Measurements from ENCODE around the gene CHCHD10.

GRCh38 chr22:23779731-23780130 lies 12.0 kb upstream of the CHCHD10 start:
- TF ChIP-seq, protein P1, sequence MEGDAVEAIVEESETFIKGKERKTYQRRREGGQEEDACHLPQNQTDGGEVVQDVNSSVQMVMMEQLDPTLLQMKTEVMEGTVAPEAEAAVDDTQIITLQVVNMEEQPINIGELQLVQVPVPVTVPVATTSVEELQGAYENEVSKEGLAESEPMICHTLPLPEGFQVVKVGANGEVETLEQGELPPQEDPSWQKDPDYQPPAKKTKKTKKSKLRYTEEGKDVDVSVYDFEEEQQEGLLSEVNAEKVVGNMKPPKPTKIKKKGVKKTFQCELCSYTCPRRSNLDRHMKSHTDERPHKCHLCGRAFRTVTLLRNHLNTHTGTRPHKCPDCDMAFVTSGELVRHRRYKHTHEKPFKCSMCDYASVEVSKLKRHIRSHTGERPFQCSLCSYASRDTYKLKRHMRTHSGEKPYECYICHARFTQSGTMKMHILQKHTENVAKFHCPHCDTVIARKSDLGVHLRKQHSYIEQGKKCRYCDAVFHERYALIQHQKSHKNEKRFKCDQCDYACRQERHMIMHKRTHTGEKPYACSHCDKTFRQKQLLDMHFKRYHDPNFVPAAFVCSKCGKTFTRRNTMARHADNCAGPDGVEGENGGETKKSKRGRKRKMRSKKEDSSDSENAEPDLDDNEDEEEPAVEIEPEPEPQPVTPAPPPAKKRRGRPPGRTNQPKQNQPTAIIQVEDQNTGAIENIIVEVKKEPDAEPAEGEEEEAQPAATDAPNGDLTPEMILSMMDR (IDR thresholded peaks at IDR 0.05) = no peak
- TF ChIP-seq SMC3 (IDR thresholded peaks at IDR 0.05) (no peak), ZC3H11A (IDR thresholded peaks at IDR 0.05) (no peak), ELK1 (IDR thresholded peaks at IDR 0.05; ENCODE audit: low read depth, low read length) (no peak), POLR2A (IDR thresholded peaks at IDR 0.05; ENCODE audit: low read length) (no peak), RAD21 (conservative IDR thresholded peaks at IDR 0.05 in 1 of 2, IDR thresholded peaks at IDR 0.05 in 1 of 2) (no peak), ESRRA (IDR thresholded peaks at IDR 0.05; ENCODE audit: borderline replicate concordance, low read length) (no peak), HOXA7 (CRISPR knock-in tag; IDR thresholded peaks at IDR 0.05) (no peak), RCOR1 (IDR thresholded peaks at IDR 0.05; ENCODE audit: low read depth, low read length) (no peak), EP300 (IDR thresholded peaks at IDR 0.05) (no peak), RFX5 (IDR thresholded peaks at IDR 0.05) (no peak), TFCP2L1 (CRISPR knock-in tag; IDR thresholded peaks at IDR 0.05) (no peak)
